OCI-LY7 (cell line): ENCODE results near the gene AKAP9.

Experiments used
- EZH2phosphoT487 ChIP-seq: fragments of 200-600 bp; sonication (generic); IDR thresholded peaks from 2 replicates; pipeline ENCODE4 v1.6.1; 2018; ENCODE audit warnings: low read depth, borderline replicate concordance, mild to moderate bottlenecking, mixed run types, antibody characterized with exemption, low read length, moderate library complexity, mixed read lengths
- TF ChIP-seq, protein P1 (sequence below): fragments of 200-600 bp; sonication (generic); conservative IDR thresholded peaks from 2 replicates; pipeline ENCODE4 v1.5.1; 2014; ENCODE audit warnings: mild to moderate bottlenecking, antibody characterized with exemption, low read length, moderate library complexity, mixed read lengths

DNA sequence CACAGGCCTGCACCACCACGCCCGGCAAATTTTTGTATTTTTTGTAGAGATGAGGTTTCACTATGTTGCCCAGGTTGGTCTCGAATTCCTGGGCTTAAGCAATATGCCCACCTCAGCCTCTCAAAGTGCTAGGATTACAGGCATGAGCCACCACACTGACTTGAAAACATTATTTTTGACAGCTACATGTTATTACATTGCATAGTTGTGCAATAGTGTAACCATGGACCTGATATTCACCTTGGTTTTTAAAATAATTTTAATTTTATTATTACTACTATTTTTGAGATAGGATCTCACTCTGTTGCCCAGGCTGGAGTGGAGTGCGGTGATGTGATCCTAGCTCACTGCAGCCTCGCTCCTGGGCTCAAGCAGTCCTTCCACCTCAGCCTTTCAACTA is 18.4 kb downstream of the AKAP9 start:
- TF ChIP-seq, protein P1, sequence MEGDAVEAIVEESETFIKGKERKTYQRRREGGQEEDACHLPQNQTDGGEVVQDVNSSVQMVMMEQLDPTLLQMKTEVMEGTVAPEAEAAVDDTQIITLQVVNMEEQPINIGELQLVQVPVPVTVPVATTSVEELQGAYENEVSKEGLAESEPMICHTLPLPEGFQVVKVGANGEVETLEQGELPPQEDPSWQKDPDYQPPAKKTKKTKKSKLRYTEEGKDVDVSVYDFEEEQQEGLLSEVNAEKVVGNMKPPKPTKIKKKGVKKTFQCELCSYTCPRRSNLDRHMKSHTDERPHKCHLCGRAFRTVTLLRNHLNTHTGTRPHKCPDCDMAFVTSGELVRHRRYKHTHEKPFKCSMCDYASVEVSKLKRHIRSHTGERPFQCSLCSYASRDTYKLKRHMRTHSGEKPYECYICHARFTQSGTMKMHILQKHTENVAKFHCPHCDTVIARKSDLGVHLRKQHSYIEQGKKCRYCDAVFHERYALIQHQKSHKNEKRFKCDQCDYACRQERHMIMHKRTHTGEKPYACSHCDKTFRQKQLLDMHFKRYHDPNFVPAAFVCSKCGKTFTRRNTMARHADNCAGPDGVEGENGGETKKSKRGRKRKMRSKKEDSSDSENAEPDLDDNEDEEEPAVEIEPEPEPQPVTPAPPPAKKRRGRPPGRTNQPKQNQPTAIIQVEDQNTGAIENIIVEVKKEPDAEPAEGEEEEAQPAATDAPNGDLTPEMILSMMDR, result no peak
- no peak for TF ChIP-seq EZH2phosphoT487
